H1 (cell line): ENCODE results near the gene ZNF516. TPM values are rescaled to one million over a fixed set of nuclear protein-coding genes. Genes with fewer than 3 reads are reported as not detected.

Source experiments
- CTCF ChIA-PET: fragments of 300-600 bp; sonication (Branson Sonifier 250); formaldehyde crosslinking; loops from one replicate; lab custom pipeline; 2021; ENCODE audit not compliant: partially characterized antibody; lab: Charles Lee
- POLR2A ChIA-PET: fragments of 300-600 bp; sonication (Branson Sonifier 250); formaldehyde crosslinking; loops from one replicate; lab custom pipeline; 2021; ENCODE audit warnings: inconsistent platforms; ENCODE audit not compliant: partially characterized antibody; lab: Charles Lee
- DNase-seq, 2 experiments: peaks; one replicate each; pipeline versions ENCODE4 v3.0.0 to v3.0.0-alpha.2; 2010 to 2022; ENCODE audit warnings: low spot score in 2 of 2, low read depth in 1 of 2, mixed read lengths in 1 of 2
- FAIRE-seq: peaks from 2 replicates; lab custom pipeline; 2011; peaks lifted over from hg19 to GRCh38; lab: Jason Lieb, UNC
- H2AFZ ChIP-seq: 2 replicates; pipeline ENCODE4 v1.8.1; 2012; ENCODE audit warnings: low read length, inconsistent platforms
- H2AK5ac ChIP-seq: 2 replicates; pipeline ENCODE4 v1.6.1; 2013; ENCODE audit warnings: low read depth, low read length
- H2BK120ac ChIP-seq: replicated peaks from 2 replicates; pipeline ENCODE3; 2013; ENCODE audit warnings: low read depth, low read length, inconsistent platforms
- H2BK12ac ChIP-seq: 2 replicates; pipeline ENCODE4 v1.6.1; 2013; ENCODE audit warnings: low read depth, low read length
- H2BK15ac ChIP-seq: 2 replicates; pipeline ENCODE4 v1.6.1; 2013; ENCODE audit warnings: low read length
- H2BK20ac ChIP-seq: 2 replicates; pipeline ENCODE4 v1.6.1; 2013; ENCODE audit warnings: low read length
- H2BK5ac ChIP-seq: 2 replicates; pipeline ENCODE4 v1.6.1; 2013; ENCODE audit warnings: low read depth, low read length
- H3K14ac ChIP-seq: 2 replicates; pipeline ENCODE4 v1.6.1; 2013; ENCODE audit warnings: inconsistent platforms; ENCODE audit not compliant: insufficient read length
- H3K18ac ChIP-seq: 2 replicates; pipeline ENCODE4 v1.6.1; 2013; ENCODE audit warnings: low read length; ENCODE audit errors: extremely low read depth
- H3K23ac ChIP-seq: 2 replicates; pipeline ENCODE4 v1.6.1; 2013; ENCODE audit warnings: inconsistent platforms; ENCODE audit not compliant: insufficient read length
- H3K23me2 ChIP-seq: 2 replicates; pipeline ENCODE4 v1.6.1; 2013; ENCODE audit warnings: low read depth, low read length
- H3K27ac ChIP-seq: 2 replicates; pipeline ENCODE4 v1.6.1; 2011; ENCODE audit warnings: low read depth, low read length, inconsistent platforms
- H3K27me3 ChIP-seq, 4 experiments: replicated peaks in 1 of 4; 1 replicate in 1 of 4; 2 replicates in 3 of 4; pipeline versions ENCODE4 v1.6.1 to v1.8.1; 2011 to 2013; ENCODE audit warnings: low read length in 3 of 4, mild to moderate bottlenecking in 3 of 4, inconsistent platforms in 2 of 4, mixed read lengths in 2 of 4, moderate library complexity in 1 of 4; ENCODE audit not compliant: control insufficient read depth in 3 of 4, insufficient read depth in 3 of 4; ENCODE audit errors: extremely low read depth in 1 of 4
- H3K36me3 ChIP-seq, 4 experiments: 2 replicates each; pipeline versions ENCODE4 v1.6.1 to v1.8.1; 2011 to 2013; ENCODE audit warnings: mild to moderate bottlenecking in 4 of 4, low read length in 3 of 4, moderate library complexity in 2 of 4, control low read depth in 1 of 4, inconsistent platforms in 1 of 4; ENCODE audit not compliant: insufficient read depth in 4 of 4, control insufficient read depth in 2 of 4
- H3K4ac ChIP-seq: replicated peaks from 2 replicates; pipeline ENCODE3; 2013; ENCODE audit warnings: low read length, low read depth, mixed read lengths, inconsistent platforms; ENCODE audit not compliant: insufficient read length
- H3K4me1 ChIP-seq, 4 experiments: replicated peaks in 1 of 4; 1 replicate in 1 of 4; 2 replicates in 3 of 4; pipeline versions ENCODE4 v1.6.1 to v1.8.1; 2011 to 2013; ENCODE audit warnings: low read length in 3 of 4, inconsistent platforms in 2 of 4, mixed read lengths in 1 of 4; ENCODE audit not compliant: insufficient read depth in 4 of 4, control insufficient read depth in 3 of 4
- H3K4me2 ChIP-seq, 2 experiments: 2 replicates each; pipeline versions ENCODE4 v1.6.1 to v1.8.1; 2011 to 2013; ENCODE audit warnings: low read depth in 2 of 2, low read length in 2 of 2, control low read depth in 1 of 2, inconsistent platforms in 1 of 2, mild to moderate bottlenecking in 1 of 2; ENCODE audit not compliant: insufficient read depth in 1 of 2
- H3K4me3 ChIP-seq, 4 experiments: fragments of 200-600, 300-600 bp in 1 of 4; sonication (generic), shearing (Covaris generic), sonication (Bioruptor Twin) in 1 of 4; 2 replicates each; pipeline versions ENCODE4 v1.5.1 to v1.8.1; 2011 to 2016; ENCODE audit warnings: low read length in 4 of 4, low read depth in 3 of 4, control low read depth in 2 of 4, inconsistent platforms in 2 of 4, mild to moderate bottlenecking in 2 of 4, mixed read lengths in 1 of 4, moderate library complexity in 1 of 4; ENCODE audit not compliant: insufficient read depth in 2 of 4; ENCODE audit errors: extremely low read depth in 1 of 4
- H3K56ac ChIP-seq: replicated peaks from 2 replicates; pipeline ENCODE3; 2013; ENCODE audit warnings: low read depth, mild to moderate bottlenecking, mixed read lengths, low read length, inconsistent platforms; ENCODE audit not compliant: insufficient read length
- H3K79me1 ChIP-seq: 2 replicates; pipeline ENCODE4 v1.6.1; 2013; ENCODE audit warnings: low read depth, low read length, control low read depth
- H3K79me2 ChIP-seq, 2 experiments: 2 replicates each; pipeline versions ENCODE4 v1.6.1 to v1.8.1; 2012 to 2013; ENCODE audit warnings: low read length in 2 of 2, mild to moderate bottlenecking in 2 of 2, inconsistent platforms in 1 of 2; ENCODE audit not compliant: insufficient read depth in 2 of 2, control insufficient read depth in 1 of 2
- H3K9ac ChIP-seq, 4 experiments: replicated peaks in 1 of 4; 1 replicate in 1 of 4; 2 replicates in 3 of 4; pipeline versions ENCODE4 v1.6.1 to v1.8.1; 2011 to 2013; ENCODE audit warnings: low read depth in 3 of 4, low read length in 3 of 4, control low read depth in 2 of 4, mild to moderate bottlenecking in 2 of 4, moderate library complexity in 2 of 4, inconsistent platforms in 1 of 4; ENCODE audit errors: extremely low read depth in 1 of 4
- H3K9me3 ChIP-seq, 2 experiments: 2 replicates each; pipeline versions ENCODE4 v1.6.1 to v1.8.1; 2012 to 2013; ENCODE audit warnings: mild to moderate bottlenecking in 2 of 2, moderate library complexity in 2 of 2, control low read depth in 1 of 2, inconsistent platforms in 1 of 2, low read depth in 1 of 2, low read length in 1 of 2, mixed read lengths in 1 of 2; ENCODE audit not compliant: insufficient read depth in 2 of 2
- H4K20me1 ChIP-seq, 2 experiments: replicated peaks in 1 of 2; 2 replicates each; pipeline versions ENCODE3 to v1.8.1; 2011 to 2013; ENCODE audit warnings: inconsistent platforms in 2 of 2, low read length in 2 of 2, mild to moderate bottlenecking in 1 of 2; ENCODE audit not compliant: insufficient read depth in 2 of 2, control insufficient read depth in 1 of 2
- H4K5ac ChIP-seq: 2 replicates; pipeline ENCODE4 v1.6.1; 2013; ENCODE audit warnings: low read length, low read depth, mixed read lengths, inconsistent platforms; ENCODE audit not compliant: insufficient read length
- H4K8ac ChIP-seq: 2 replicates; pipeline ENCODE4 v1.8.0; 2013; ENCODE audit warnings: mild to moderate bottlenecking, moderate library complexity, low read length, inconsistent platforms; ENCODE audit not compliant: insufficient read depth; ENCODE audit errors: extremely low read depth
- H4K91ac ChIP-seq: replicated peaks from 2 replicates; pipeline ENCODE3; 2013; ENCODE audit warnings: low read length, mixed read lengths, inconsistent platforms; ENCODE audit not compliant: insufficient read length
- CEBPB ChIP-seq: IDR thresholded peaks from 2 replicates; pipeline ENCODE4 v1.6.1; 2012; ENCODE audit warnings: low read depth, low read length
- CTBP2 ChIP-seq: IDR thresholded peaks from 2 replicates; pipeline ENCODE4 v1.7.0; 2011; ENCODE audit warnings: borderline replicate concordance, mild to moderate bottlenecking, moderate library complexity, mixed read lengths, low read length; ENCODE audit not compliant: insufficient read depth, insufficient read length
- POLR2AphosphoS5 ChIP-seq: IDR thresholded peaks from 2 replicates; pipeline ENCODE4 v1.6.1; 2011; ENCODE audit warnings: low read depth, low read length
- SIX5 ChIP-seq: IDR thresholded peaks from 2 replicates; pipeline ENCODE4 v1.6.1; 2011; ENCODE audit warnings: mild to moderate bottlenecking, low read depth, low read length
- SP2 ChIP-seq: IDR thresholded peaks from 2 replicates; pipeline ENCODE4 v1.6.1; 2012; ENCODE audit warnings: mild to moderate bottlenecking, low read length, inconsistent platforms
- WGBS, 2 experiments: shearing (Covaris generic) in 1 of 2; methylation state at CpG; one replicate each; pipeline versions ENCODE4 v1.1.6 to v1.1.7; 2013 to 2015; ENCODE audit warnings: low lambda C conversion rate in 2 of 2, mixed read lengths in 2 of 2, inconsistent platforms in 1 of 2, low coverage in 1 of 2, missing lambda C conversion rate in 1 of 2; ENCODE audit not compliant: insufficient replicate concordance in 2 of 2, insufficient coverage in 1 of 2, insufficient read length in 1 of 2; ENCODE audit errors: extremely low coverage in 1 of 2, missing lambda C conversion rate in 1 of 2; 5-methylcytosine and 5-hydroxymethylcytosine counted together
- polyA plus RNA-seq, 7 experiments: library from polyadenylated mRNA; depleted of rRNA in 3 of 7; stranded (reverse) in 5 of 7; unstranded in 2 of 7; fragments of >200 nt in 5 of 7; fragments of 200-250 nt in 2 of 7; gene quantifications; 1 replicate in 5 of 7; 2 replicates in 1 of 7; 4 replicates in 1 of 7; pipeline versions ENCODE4 v1.2.1 to v1.2.3, GENCODE V29; 2011 to 2013; ENCODE audit warnings: missing spikeins in 2 of 7, mixed read lengths in 2 of 7
- total RNA-seq: library from RNA; stranded (reverse); fragmentation: NEBNext Ultra II Directional; extraction: Animal tissue kit (Norgen Biotek cat#: 25700); gene quantifications from 2 replicates; pipeline ENCODE4 v1.2.1, GENCODE V29; 2021

ZNF516 gene
- total and polyA plus RNA-seq, 2 of the 8 experiments (the other 6 are each of a cell fraction or from before 2014, with no cell fraction given) = 7.3 to 17.0 TPM

DNA sequence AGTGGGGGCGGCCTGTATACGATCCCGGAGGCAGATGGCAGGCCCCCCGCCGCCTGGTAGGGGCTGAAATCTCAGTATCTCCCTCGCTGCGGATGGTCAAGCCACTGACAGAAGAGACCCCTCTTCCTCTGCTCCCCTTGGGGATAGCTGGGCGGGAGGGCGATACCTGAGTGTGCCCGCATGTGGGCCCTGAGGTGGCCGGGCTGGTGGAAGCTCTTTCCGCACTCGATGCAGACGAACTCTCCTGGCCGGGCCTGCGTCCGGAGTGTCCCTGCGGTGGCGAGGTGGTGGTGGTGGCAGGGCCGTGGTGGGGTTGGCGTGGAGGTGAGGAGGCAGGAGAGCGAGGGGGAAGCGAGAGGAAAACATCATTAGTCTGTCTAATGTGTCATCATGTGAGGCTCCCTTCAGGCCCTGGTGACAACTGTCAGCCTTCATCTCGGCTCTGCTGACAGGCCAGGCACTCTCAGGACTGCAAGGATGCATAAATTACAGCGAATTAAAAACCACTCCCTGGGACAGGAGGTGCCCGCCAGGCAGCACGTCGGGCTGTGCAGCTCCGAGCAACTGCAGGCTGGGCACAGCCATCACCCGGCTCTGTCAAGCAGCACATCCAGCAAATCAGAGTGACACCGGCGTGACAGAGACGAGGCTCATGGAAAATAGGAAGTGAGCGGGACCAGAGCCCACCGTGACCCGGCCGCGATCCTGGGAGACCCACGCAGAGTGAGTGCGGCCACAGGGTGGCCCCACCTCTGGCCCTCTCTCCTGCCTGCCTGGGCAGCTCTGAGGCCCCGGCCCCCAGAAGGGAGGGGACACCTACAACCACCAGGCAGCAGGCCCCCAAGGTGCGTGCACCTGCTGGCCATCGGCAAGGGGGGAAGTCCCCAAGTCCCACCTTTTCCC is 123.5 kb downstream of the ZNF516 start:
- POLR2A ChIA-PET = no interaction called here
- H4K20me1 ChIP-seq = no peaks in the 10 kb centered on the region
- no peak overlapping the region for H3K23ac ChIP-seq
- no peak overlapping the region for H2AK5ac ChIP-seq
- H3K23me2 ChIP-seq = no peaks in the 10 kb centered on the region
- H3K18ac ChIP-seq = no peak overlapping the region
- H3K56ac ChIP-seq = no peak overlapping the region
- H2BK5ac ChIP-seq = no peak overlapping the region
- no peaks in the 10 kb centered on the region for H3K79me2 ChIP-seq
- H3K79me1 ChIP-seq = no peaks in the 10 kb centered on the region
- peaks cover 0 to 3% (median under 1%) of the 10 kb centered on the region in 4 experiments; a peak in 1 of 8 replicates for H3K36me3 ChIP-seq
- H2BK20ac ChIP-seq = no peak overlapping the region
- no peak for DNase-seq
- H2AFZ ChIP-seq = no peak overlapping the region
- no peak for FAIRE-seq
- H3K4ac ChIP-seq = no peak overlapping the region
- no peak overlapping the region for H3K14ac ChIP-seq
- TF ChIP-seq CTBP2 = no peak
- no peak for TF ChIP-seq SIX5
- TF ChIP-seq SP2 = no peak
- TF ChIP-seq POLR2AphosphoS5 = no peak
- TF ChIP-seq CEBPB = no peak
- H3K4me1 ChIP-seq = peaks cover 0 to 4% (median 2%) of the 10 kb centered on the region in 4 experiments; a peak in 3 of 7 replicates
- no peak overlapping the region for H2BK12ac ChIP-seq
- H2BK15ac ChIP-seq = no peak overlapping the region
- H3K27ac ChIP-seq = no peak overlapping the region
- no peak overlapping the region for H4K5ac ChIP-seq
- no peak overlapping the region for H3K4me2 ChIP-seq
- 94% methylated on average over 42 of the region's 43 CpGs; no CpG with 5 or more reads in 1 of the 2 experiments for WGBS, 2 experiments
- CTCF ChIA-PET = interaction anchor here (1.0 kb wide), 1 partner anchor 9 kb away, joined by 3 read pairs; no protein-coding TSS in a partner anchor
- no peak overlapping the region for H3K4me3 ChIP-seq
- no peak overlapping the region for H2BK120ac ChIP-seq
- no peaks in the 10 kb centered on the region for H3K9me3 ChIP-seq
- H3K9ac ChIP-seq = no peak overlapping the region
- H4K91ac ChIP-seq = no peak overlapping the region
- H3K27me3 ChIP-seq = no peaks in the 10 kb centered on the region
- H4K8ac ChIP-seq = no peak overlapping the region
